ENCODE measurements around the gene NEURL4. TPM values are rescaled to one million over a fixed set of nuclear protein-coding genes. Genes with fewer than 3 reads are reported as not detected.

The NEURL4 gene
- polyA plus RNA-seq, 1 of the 3 experiments (the other 2 are of a cell fraction), result 22.1 TPM

- H3K9me3 ChIP-seq, result no peaks in the 10 kb centered on the region
- POLR2A ChIA-PET, result interaction anchor here (0.8 kb wide), 1 partner anchor 11 kb away, joined by 3 read pairs; no protein-coding TSS in a partner anchor
- CTCF ChIA-PET, result interaction anchor here (0.6 to 8.4 kb wide), 16 partner anchors 10 to 278 kb away, joined by 3 to 55 read pairs (median 4); partner anchors contain the start of genes ACAP1, DVL2, GPS2 and SENP3
- no peak overlapping the region for H3K9ac ChIP-seq
- H3K4me1 ChIP-seq (ENCODE audit: control insufficient read depth in 1 of 2, insufficient read depth in 2 of 2, low read depth in 1 of 2, low read length in 1 of 2), result peaks cover 0 to 7% of the 10 kb centered on the region in 2 experiments; a peak in 1 of 4 replicates
- H3K9me2 ChIP-seq, result no peaks in the 10 kb centered on the region
- no peak overlapping the region for H3K27ac ChIP-seq (ENCODE audit: low read depth in 2 of 2, low read length in 1 of 2)
- TF ChIP-seq SMC3 (IDR thresholded peaks at IDR 0.05; ENCODE audit: low read depth, low read length) (no peak), TCF12 (IDR thresholded peaks at IDR 0.05) (no peak), NRF1 (IDR thresholded peaks at IDR 0.05; ENCODE audit: low read depth, low read length) (no peak), GATA2 (CRISPR knock-in tag; IDR thresholded peaks at IDR 0.05) (no peak), GABPA (IDR thresholded peaks at IDR 0.05; ENCODE audit: low read depth) (no peak), USF1 (IDR thresholded peaks at IDR 0.05; ENCODE audit: borderline replicate concordance, low read depth) (no peak), ZBTB33 (IDR thresholded peaks at IDR 0.05; ENCODE audit: borderline replicate concordance, low read depth) (no peak), JUND (IDR thresholded peaks at IDR 0.05) (no peak), TEAD4 (IDR thresholded peaks at IDR 0.05; ENCODE audit: borderline replicate concordance, insufficient read depth) (no peak), MXI1 (IDR thresholded peaks at IDR 0.05; ENCODE audit: low read depth, low read length) (no peak), RFX5 (IDR thresholded peaks at IDR 0.05; ENCODE audit: low read length) (no peak), FOXM1 (IDR thresholded peaks at IDR 0.05; ENCODE audit: low read depth) (no peak), PBX3 (IDR thresholded peaks at IDR 0.05) (no peak), REST (IDR thresholded peaks at IDR 0.05; ENCODE audit: low read depth, low read length) (no peak), SIN3A (IDR thresholded peaks at IDR 0.05; ENCODE audit: borderline replicate concordance, low read depth, low read length) (no peak), MEF2A (IDR thresholded peaks at IDR 0.05; ENCODE audit: borderline replicate concordance, low read depth) (no peak), YY1 (IDR thresholded peaks at IDR 0.05; ENCODE audit: low read depth) (no peak)
- peaks cover 17% of the 10 kb centered on the region; the same call in 1 of the 2 replicates for H3K79me2 ChIP-seq (ENCODE audit: insufficient read depth)
- no peaks in the 10 kb centered on the region for H4K20me1 ChIP-seq (ENCODE audit: insufficient read depth)
- no peak overlapping the region for H2AFZ ChIP-seq (ENCODE audit: low read depth)
- 95% methylated on average over 12 of the region's 19 CpGs for WGBS (ENCODE audit: low lambda C conversion rate)
- H3K4me3 ChIP-seq (ENCODE audit: low read depth in 2 of 2, low read length in 1 of 2), result no peak overlapping the region
- H3K36me3 ChIP-seq (replicated peaks in 1 of 2; ENCODE audit: control insufficient read depth in 1 of 2, insufficient read depth in 2 of 2, low read length in 1 of 2), result peaks cover 5 to 58% of the 10 kb centered on the region in 2 experiments
- no peak for DNase-seq
- H3F3A ChIP-seq (replicated peaks; ENCODE audit: insufficient read depth), result no peaks in the 10 kb centered on the region
- no peaks in the 10 kb centered on the region for H3K27me3 ChIP-seq (ENCODE audit: insufficient read depth)
- no peak overlapping the region for H3K4me2 ChIP-seq
Observed at GRCh38 chr17:7325031-7325528, 4.1 kb downstream of the NEURL4 start.

All from SK-N-SH (cell line).